Superior temporal gyrus (tissue), 1 donor: ENCODE data around the gene MDM2.
A peak's percentile ranks its signal among the peaks of the same experiment; 100 is the strongest.
"Not testable (repeated sequence)": the region's sequence is repeated elsewhere in the genome, so short reads cannot be mapped to it uniquely, and the experiment has no call there.

Source experiments
- DNase-seq: peaks from one replicate; pipeline ENCODE4 v3.0.0-alpha.2; 2016; ENCODE audit errors: extremely low spot score

MDM2 gene

DNA sequence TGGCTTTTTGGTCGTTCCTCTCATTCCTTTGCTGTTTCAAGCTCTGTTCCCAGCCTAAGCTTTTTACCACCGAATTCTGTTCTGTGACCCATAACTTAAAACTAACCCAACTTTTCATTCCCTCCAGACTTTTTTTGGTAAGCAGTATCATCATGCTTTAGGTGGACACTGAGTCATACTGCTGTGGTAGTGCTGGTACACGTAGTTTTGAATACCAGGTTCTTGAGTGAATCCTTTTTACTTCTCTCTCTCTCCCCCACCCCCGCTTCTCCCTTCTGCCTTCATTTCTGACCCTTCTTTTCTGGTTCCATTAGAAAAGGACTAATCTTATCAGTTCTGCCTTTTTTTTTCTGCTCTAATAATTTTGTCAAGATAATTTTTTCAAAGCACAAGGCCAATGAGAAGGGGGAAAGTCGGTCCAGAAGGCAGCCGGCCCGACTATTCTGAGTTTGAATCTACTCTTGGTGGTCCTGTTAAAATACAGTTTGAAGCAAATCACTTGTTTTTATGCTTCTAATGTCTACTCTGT lies 2.3 kb upstream of the MDM2 start:
- DNase-seq = no peak

GRCh38 chr12:68806488-68807237 lies 1.3 kb upstream of the MDM2 start:
- no peak for DNase-seq

- DNase-seq = not testable (repeated sequence)
Observed at GRCh38 chr12:68807274-68807575, 752 bp upstream of the MDM2 start.

DNA sequence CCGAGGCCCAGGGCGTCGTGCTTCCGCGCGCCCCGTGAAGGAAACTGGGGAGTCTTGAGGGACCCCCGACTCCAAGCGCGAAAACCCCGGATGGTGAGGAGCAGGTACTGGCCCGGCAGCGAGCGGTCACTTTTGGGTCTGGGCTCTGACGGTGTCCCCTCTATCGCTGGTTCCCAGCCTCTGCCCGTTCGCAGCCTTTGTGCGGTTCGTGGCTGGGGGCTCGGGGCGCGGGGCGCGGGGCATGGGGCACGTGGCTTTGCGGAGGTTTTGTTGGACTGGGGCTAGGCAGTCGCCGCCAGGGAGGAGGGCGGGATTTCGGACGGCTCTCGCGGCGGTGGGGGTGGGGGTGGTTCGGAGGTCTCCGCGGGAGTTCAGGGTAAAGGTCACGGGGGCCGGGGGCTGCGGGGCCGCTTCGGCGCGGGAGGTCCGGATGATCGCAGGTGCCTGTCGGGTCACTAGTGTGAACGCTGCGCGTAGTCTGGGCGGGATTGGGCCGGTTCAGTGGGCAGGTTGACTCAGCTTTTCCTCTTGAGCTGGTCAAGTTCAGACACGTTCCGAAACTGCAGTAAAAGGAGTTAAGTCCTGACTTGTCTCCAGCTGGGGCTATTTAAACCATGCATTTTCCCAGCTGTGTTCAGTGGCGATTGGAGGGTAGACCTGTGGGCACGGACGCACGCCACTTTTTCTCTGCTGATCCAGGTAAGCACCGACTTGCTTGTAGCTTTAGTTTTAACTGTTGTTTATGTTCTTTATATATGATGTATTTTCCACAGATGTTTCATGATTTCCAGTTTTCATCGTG lies 612 bp downstream of the MDM2 start:
- DNase-seq = peak; percentile 48

DNA sequence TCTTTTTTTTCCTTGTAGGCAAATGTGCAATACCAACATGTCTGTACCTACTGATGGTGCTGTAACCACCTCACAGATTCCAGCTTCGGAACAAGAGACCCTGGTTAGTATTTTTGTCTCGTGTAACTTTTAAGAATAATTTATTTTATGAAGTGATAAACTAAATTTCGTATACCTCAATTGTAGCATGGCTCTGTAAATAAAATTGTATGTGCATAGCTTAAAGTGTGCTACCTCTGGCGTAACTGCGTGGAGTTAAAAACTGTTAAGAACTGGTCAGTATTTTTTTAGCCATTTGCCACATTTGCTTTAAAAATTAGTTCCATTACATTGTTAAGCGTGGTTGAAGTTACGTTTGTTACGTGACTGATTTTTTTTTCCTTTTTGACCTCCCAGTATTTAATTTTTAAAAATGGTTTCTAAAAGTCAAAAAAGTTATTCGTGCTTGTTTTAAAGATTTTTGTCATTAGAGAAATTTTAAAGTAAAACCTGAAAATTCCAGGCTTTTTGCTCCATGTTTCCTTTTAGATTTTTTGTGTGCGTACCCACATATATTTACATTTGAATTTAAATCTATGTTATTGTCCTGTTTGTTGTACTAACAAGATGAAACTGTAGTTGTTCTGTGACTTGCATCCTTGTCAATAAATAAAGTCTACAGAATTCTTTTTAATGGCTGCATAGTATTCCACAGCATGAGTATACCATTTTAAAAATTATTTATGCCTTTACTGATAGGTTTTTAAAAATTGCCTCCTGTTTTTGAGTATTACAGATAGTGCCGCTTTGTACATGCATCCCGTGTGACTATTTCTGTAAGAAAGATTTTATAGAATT lies 1.4 kb downstream of the MDM2 start:
- no peak for DNase-seq

- not testable (repeated sequence) for DNase-seq
Observed at GRCh38 chr12:68810027-68810389, 2.0 kb downstream of the MDM2 start.

DNA sequence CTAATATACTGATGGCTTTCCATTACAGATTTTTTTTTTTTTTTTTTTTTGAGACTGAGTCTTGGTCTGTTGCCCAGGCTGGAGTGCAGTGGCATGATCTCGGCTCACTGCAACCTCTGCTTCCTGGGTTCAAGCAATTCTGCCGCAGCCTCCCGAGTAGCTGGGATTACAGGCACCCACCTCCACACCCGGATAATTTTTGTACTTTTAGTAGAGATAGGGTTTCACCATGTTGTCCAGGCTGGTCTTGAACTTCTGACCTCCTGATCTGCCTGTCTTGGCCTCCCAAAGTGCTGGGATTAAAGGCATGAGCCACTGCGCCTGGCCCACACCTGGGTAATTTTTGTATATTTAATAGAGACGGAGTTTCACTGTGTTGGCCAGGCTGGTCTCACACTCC lies 3.6 kb downstream of the MDM2 start:
- DNase-seq = not testable (repeated sequence)

- no peak for DNase-seq
Observed at GRCh38 chr12:68812553-68813241, 4.7 kb downstream of the MDM2 start.

GRCh38 chr12:68813242-68813593 lies 5.2 kb downstream of the MDM2 start:
- no peak for DNase-seq

DNA sequence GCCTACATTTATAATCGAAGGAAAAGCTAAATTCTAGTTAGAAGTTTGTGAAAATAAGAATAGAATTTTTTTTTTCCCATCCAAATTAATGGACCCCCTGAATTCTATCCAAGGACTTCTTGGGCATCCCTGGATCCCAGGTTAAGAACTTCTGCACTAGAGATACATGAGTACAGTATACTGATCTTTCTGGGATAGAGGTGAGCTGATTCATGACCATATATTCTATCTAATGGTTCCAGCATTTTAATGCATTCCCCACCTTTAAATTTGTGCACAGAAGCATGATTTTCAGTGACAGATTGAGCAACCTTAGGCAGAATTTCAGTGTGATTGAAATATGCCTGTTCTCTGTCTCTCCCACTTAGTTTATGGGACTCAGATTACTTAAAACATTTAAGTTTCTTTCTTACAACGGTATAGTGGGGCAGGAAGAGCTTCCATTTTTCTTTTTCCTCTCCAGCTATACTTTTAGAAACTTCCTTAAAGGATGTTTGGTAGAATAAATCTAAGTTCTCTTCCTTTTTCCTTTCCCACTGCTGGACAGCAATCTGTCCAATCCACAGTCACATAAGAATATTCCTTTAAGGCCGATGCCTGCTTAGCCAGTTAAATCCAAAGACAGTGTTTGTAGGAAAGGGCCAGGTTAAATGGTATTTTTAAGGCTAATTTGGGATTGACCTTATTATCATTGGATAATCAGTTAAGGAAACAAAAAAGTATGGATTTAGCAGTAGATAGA lies 6.7 kb downstream of the MDM2 start:
- DNase-seq = no peak

GRCh38 chr12:68815232-68815927 lies 7.4 kb downstream of the MDM2 start:
- DNase-seq = no peak

DNA sequence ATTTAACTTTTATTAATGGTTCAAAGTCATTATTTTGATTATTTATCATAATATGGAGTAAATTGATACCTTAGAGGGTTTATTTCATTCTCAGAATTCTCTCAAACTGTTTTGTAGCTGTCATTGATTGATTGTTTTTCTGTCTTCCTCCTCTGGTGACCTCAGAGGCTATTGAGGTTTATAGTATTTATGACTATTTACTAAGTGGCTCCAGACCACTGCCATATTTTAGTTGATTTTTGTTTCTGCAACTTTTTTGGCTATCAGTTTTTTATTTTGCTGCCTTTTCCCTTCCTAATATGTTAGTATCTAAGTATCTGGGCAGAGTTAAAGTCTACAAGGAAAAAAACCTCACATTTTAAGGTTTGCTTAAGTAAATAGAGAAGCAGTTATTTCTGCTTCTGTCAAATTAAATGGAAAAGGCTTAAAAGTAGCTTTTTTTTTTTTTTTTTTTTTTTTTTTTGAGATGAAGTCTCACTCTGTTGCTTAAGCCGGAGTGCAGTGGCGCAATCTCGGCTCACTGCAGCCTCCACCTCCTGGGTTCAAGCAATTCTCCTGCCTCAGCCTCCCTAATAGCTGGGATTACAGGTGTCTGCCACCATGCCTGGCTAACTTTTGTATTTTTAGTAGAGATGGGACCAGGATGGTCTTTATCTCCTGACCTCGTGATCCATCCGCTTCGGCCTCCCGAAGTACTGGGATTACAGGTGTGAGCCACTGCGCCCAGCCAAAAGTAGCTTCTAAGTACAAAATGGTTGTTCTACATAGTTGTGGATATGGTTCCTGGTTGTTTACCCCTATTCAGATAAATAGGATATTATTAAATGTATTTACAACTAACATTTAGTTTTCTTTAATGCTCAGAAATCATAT lies 8.2 kb downstream of the MDM2 start:
- DNase-seq = no peak

DNA sequence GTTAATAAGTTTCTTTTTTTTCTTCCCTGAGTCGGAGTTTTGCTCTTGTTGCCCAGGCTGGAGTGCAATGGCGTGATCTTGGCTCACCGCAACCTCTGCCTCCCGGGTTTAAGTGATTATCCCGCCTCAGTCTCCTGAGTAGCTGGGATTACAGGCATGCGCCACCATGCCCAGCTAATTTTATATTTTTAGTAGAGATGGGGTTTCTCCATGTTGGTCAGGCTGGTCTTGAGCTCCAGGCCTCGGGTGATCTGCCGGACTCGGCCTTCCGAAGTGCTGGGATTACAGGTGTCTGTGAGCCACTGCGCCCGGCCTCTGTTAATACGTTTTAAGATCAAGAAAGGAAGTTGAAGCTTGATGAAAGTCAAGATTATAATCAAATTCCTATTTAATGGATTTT lies 11.5 kb downstream of the MDM2 start:
- DNase-seq = not testable (repeated sequence)

GRCh38 chr12:68821357-68822188 lies 13.6 kb downstream of the MDM2 start:
- DNase-seq = no peak

GRCh38 chr12:68823696-68824095 lies 15.7 kb downstream of the MDM2 start:
- no peak for DNase-seq

GRCh38 chr12:68824131-68824530 lies 16.2 kb downstream of the MDM2 start:
- DNase-seq = no peak

DNA sequence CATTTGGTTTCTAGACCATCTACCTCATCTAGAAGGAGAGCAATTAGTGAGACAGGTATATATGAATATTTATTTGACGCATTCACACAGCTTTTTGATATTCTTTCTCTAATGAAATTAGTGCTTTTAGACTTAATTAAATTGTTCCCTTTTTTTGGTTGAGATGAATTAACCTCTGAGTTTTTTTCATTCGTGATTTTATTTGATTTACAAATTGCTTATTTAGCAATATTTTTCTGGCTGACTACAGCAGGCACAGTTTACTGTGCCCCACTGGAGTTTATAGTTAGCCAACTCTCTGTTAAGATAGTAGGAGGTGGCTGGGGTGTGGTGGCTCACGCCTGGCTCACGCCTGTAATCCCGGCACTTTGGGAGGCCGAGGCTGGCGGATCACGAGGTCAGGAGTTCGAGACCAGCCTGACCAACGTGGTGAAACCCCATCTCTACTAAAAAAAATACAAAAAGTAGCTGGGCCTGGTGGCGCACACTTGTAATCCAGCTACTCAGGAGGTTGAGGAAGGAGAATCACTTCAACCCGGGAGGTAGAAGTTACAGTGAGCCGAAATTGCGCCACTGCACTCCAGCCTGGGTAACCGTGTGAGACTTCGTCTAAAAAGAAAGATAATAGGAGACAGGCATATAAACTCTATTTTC lies 16.7 kb downstream of the MDM2 start:
- DNase-seq = no peak
